HG02642 (cell line): ENCODE measurements around the gene NEUROG1.

Experiments
- ATAC-seq: cut with Tn5 transposase; IDR thresholded peaks from one replicate; pipeline ENCODE4 v1.9.1; 2021; ENCODE audit warnings: mild to moderate bottlenecking; ENCODE audit not compliant: unreplicated experiment, poor library complexity

The NEUROG1 gene

GRCh38 chr5:135535820-135536801, at the start of gene NEUROG1:
Gene NEUROG1 (minus strand): TSS chr5:135535964. CDS start chr5:135535690, 274 bp downstream.
- ATAC-seq, result no peak

- ATAC-seq, result no peak
These were observed 49.2 kb upstream of the NEUROG1 start for GRCh38 chr5:135584918-135585317.

- ATAC-seq, result no peak
These were observed 48.5 kb upstream of the NEUROG1 start for GRCh38 chr5:135584276-135584675.

GRCh38 chr5:135582099-135582781, 46.5 kb upstream of the NEUROG1 start:
- ATAC-seq, result no peak

GRCh38 chr5:135578685-135579341, 43.0 kb upstream of the NEUROG1 start, which contains the start of gene CXCL14:
Gene CXCL14 (minus strand): TSS chr5:135578991. CDS start chr5:135578778, 213 bp downstream.
- ATAC-seq, result no peak

GRCh38 chr5:135578305-135578684, 42.5 kb upstream of the NEUROG1 start:
- ATAC-seq, result no peak

GRCh38 chr5:135577421-135577820, 41.7 kb upstream of the NEUROG1 start:
- no peak for ATAC-seq

GRCh38 chr5:135576075-135576599, 40.4 kb upstream of the NEUROG1 start:
- no peak for ATAC-seq

GRCh38 chr5:135574493-135574892, 38.7 kb upstream of the NEUROG1 start:
- no peak for ATAC-seq

GRCh38 chr5:135571902-135572301, 36.1 kb upstream of the NEUROG1 start:
- ATAC-seq, result no peak

GRCh38 chr5:135571066-135571609, 35.4 kb upstream of the NEUROG1 start:
- ATAC-seq, result no peak

- ATAC-seq, result no peak
These were observed 34.6 kb upstream of the NEUROG1 start for GRCh38 chr5:135570453-135570764.

- no peak for ATAC-seq
These were observed 34.1 kb upstream of the NEUROG1 start for GRCh38 chr5:135569755-135570452.

- no peak for ATAC-seq
These were observed 33.2 kb upstream of the NEUROG1 start for GRCh38 chr5:135568923-135569360.

- no peak for ATAC-seq
These were observed 32.5 kb upstream of the NEUROG1 start for GRCh38 chr5:135568246-135568645.

GRCh38 chr5:135567661-135568060, 31.9 kb upstream of the NEUROG1 start:
- no peak for ATAC-seq

- no peak for ATAC-seq
These were observed 30.9 kb upstream of the NEUROG1 start for GRCh38 chr5:135566422-135567400.

GRCh38 chr5:135565725-135566421, 30.1 kb upstream of the NEUROG1 start:
- ATAC-seq, result no peak
